ENCODE data around the gene AFF3.

AFF3 gene

GRCh38 chr2:99651930-99652670, 490.3 kb downstream of the AFF3 start:
- DNase-seq = no peak

- DNase-seq = no peak
These were observed 493.2 kb downstream of the AFF3 start for GRCh38 chr2:99648906-99649789.

GRCh38 chr2:99648178-99648844, 494.1 kb downstream of the AFF3 start:
- DNase-seq = no peak

DNA sequence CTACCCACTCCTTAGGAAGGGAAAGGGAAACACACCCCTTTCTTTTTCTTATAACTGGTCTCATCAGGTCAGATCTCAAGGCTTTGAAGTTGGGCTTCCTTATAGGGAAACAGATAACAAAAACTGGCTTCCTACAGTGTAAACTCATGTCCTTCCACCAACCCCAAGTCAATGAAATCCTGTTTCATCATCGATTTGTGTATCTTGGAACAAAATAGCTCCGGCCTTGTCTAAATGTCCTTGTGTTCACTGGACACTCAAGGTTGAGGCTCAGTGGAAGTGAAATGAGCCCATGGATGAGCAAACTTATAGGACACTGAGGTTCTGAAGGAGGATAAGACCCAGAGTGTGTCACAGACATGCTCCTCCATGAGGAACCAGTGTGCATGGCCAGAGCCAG, 496.4 kb downstream of the AFF3 start:
- DNase-seq = no peak

DNA sequence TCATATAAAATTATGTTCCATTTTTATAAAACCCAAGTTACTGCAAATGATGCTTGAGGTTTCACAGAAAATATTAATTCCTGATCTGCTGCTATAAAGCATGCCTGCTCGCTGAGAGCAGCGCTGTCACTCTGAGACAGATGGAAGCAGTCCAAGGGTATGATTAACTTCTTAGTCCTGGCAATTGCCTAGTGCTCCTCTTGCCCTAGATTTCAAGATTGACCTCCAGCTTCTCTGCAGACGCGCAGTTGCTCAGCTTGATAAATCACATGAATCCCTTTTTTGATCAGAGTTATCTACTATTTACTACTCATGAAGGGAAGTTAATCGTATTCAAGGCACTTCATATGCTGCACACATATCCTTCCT, 498.0 kb downstream of the AFF3 start:
- no peak for DNase-seq

DNA sequence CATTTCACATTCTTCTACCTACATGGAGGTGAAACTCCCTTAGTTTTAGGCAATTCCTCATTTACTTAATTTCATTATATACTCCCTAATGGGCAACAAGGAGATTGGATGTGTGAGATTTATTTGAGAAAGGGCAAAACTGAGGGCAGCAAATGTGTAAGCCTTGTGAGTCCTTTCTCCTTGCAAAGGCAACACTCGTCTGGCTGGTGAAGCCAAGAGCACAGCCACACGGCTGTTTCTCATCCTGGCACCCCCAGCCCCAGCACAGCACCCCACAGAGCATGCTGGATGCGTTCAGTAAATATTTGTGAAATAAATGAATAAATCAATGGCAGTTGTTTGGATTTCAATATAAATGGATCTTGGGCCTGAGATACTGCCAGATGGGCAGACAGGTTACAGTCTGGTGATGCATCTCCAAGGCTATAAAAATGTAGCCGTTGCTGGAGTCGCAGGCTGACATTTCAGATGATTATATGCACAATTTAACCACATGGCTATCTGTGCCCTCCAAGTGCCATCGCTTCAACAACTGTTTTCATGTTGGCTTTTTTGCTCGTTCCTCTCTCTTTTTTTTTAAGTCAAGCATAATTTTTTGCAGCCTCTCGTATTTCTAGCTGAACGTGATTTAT, 498.5 kb downstream of the AFF3 start:
- DNase-seq = no peak

DNA sequence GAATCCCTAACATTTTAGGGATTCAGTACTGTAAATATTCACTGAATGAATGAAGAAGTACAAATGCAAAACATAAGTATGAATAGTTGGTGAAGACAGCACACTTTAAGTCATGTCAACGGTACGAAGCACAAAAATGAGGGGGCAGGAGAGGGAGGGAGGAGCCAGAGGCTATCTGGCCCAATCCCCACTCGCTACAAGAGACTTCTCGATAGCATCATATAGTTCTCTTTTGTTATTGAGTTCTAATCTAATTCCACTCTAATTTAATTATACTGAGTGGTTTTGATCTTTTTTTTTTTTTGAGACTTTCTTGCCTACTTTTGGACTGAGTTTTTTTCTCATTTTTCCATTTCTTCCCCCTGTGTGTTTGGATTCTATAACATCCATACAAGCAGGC, 500.4 kb downstream of the AFF3 start:
- DNase-seq = no peak

GRCh38 chr2:99640635-99641151, 501.7 kb downstream of the AFF3 start:
- no peak for DNase-seq

- no peak for DNase-seq
These were observed 503.6 kb downstream of the AFF3 start for GRCh38 chr2:99638791-99639190.

DNA sequence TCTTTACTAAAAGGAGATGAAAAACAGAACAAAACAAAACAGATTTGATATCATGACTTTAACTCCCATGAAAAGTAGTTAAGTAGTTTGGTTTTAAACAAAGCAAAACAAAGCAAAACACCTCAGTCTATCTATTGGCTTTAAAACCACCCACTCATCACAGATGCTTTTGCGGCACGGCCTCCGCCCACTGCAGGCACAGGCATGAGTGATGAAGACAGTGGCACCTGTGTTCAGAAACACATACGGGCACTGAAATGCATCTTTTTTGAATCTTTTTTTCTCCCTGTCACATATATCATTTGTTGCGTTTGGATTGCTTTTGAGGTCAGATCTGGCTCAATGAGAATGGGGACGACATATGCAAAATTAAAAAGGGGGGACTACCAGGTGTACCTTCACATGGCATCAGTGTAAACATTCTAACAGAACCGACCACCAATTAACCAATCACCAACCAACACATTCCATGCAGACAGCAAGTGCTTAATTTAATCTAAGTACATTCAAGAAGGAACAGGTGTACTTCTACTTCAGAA, 505.2 kb downstream of the AFF3 start:
- DNase-seq = no peak

DNA sequence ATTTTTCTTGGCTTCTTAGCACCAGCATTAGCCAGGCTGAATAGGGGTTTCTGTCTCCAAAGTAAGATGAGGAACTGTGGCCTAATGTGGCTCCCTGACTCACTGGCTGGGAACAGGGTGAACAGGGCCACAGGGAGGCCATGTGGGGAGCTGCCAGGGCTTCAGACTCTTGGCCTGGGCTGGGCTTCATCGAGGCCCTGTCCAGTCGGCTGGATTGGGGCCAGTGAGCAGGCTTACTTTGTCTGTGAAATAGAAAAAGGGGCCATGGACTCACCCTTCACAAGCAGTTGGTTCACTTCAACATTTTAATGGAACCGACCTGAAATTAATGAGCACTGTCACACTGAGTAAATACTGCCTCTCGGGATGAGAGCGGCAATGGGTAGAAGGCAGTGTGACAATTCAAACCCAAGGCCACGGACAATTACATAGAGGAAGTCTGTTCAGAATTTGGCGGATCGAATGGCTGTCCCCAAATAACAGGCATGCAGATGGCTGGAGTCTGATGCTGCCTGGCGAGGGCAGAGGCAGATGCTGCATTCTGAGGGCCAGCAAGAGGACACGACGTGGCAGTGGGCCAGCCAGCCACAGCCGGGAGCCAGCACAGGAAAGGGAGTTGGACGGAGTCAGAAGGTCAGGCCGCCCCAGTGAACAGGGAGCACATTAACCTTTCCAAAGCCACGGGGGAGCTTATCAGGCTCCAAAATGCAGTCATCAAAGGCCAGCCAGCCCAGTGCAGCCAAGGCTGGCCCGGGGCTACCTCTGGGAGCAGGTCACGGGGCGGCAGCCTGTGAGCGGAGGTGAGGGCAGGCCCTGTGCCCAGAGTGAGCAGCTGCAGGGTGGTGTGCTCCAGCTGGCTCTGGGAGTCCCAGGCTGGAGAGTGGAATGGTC, 506.0 kb downstream of the AFF3 start:
- no peak for DNase-seq

DNA sequence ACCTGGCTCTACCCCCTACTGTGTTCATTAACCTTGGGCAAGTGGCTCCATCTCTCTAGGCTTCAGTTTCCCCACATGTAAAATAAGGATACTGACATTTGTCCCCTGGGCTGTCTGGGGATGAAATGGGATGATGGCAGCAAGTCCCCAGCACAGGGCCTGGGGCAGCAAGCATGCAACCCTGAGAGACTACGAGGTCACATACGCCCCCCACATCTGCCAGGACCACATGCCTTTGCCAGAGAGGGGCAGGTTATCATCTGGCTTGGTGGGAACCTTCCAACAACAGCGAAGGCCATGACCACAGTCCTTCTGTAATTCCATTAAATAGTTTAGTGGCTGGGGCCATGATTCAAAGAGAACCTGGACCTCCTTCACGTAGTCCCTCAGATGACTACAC, 506.7 kb downstream of the AFF3 start:
- DNase-seq = no peak

DNA sequence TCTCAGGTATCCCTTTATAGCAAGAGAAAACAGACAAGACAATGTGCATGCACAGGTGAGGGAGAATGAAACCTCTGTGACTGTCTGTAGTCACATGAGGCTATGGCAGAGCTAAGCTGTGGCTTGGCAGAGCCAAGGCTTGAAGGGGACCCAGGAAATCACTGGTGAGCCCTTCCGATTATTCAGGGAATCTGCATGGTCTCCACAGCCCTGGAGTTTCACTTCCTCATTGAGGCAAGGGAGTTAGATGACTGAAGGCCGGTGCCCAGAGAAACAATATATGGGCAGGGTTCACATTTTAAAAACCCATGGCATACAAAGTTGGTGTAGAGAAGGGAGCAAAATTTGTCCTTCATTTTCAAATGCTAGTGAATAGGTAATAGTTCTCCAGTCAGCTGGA, 508.2 kb downstream of the AFF3 start:
- DNase-seq = no peak

GRCh38 chr2:99631700-99632099, 510.7 kb downstream of the AFF3 start:
- DNase-seq = no peak

GRCh38 chr2:99629320-99629719, 513.1 kb downstream of the AFF3 start:
- DNase-seq = no peak

- DNase-seq = no peak
These were observed 516.2 kb downstream of the AFF3 start for GRCh38 chr2:99626158-99626557.

DNA sequence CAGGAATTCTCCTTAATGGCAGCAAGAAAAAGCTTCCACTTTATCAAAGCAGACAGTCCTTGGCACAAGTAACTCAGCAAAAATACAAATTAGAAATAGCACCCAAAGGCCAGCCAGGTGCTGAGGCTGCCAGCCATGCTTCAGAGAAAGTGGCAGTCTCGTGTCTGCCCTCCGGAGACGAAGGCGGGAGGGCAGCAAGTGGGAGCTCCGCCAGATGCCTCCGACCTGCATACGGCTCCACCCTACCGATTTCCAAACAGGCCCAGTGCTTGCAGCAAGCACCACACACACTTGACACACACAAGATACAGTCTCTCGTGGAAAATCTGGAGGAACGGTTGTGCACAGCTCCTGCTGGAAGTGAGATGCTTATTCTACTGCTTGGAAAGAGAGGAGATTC, 517.7 kb downstream of the AFF3 start:
- no peak for DNase-seq

GRCh38 chr2:99623613-99624012, 518.8 kb downstream of the AFF3 start:
- DNase-seq = no peak

DNA sequence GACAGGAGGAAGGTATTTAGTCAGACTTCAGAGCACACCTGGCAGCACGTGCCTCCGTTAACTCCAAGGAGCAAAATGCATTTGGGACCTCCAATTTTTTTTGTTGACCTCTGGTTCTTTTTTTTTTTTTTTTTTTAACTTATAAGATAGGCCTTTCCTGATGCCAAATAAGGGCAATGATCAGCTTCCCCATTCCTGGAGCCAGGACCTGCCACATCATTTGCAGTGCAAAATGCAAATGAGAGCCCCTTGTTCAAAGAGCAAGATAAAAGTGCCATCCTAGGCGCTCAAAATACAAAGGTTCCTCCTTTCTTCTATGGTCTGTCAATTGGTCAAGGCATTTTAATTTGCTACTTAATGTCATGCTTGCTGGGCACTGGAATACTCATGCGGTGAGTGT, 519.4 kb downstream of the AFF3 start:
- DNase-seq = no peak

DNA sequence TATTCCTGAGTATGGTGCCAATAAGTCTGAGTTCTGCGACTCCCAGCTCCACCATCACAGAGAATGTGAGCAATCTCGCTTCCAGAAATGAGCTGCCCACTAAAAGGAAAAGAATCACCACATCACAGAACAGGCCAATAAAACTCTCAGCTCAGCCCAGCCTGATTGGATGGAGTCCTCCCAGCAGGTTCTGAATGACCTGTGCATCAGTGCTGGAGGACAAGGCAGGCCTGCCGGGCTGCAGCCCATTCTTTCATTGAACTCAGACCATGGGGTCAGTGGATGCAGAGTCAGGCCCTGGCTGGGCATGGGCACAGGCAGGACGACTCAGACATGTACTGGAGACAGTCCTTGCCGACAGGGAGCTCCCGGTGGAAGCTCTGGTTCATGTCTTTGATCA, 519.9 kb downstream of the AFF3 start:
- DNase-seq = no peak

- DNase-seq = no peak
These were observed 520.6 kb downstream of the AFF3 start for GRCh38 chr2:99621774-99622173.

DNA sequence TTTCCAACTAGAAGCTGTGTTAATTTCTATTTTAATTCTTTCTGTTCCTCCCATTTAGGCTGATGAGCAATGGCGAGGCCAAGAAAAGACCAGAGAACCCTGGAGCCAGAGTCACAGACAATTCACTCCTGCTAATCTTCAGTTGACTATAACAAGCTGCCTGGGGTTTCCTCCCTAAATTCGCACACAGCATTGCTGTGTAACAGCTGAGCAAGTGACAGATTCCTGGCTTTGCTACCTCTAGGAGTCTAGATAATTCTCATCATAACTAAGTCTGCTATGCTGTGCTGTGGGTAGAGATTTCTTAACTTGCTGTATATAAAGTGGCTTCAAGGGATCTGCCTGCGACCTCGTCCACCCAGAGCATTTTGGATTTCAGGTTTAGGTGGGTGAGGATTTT, 521.3 kb downstream of the AFF3 start:
- DNase-seq = no peak

Measured in NCI-H345 (cell line).